Caco-2 (cell line): ENCODE results near the gene GNAQ. TPM values are rescaled to one million over a fixed set of nuclear protein-coding genes. Genes with fewer than 3 reads are reported as not detected.

Source experiments
- BruUV-seq: library from RNA; stranded (reverse); fragments of 400-500 nt; replicated peaks from 2 replicates; lab custom pipeline; 2021; lab: Mats Ljungman, UMichigan
- CTCF ChIA-PET: fragments of 300-600 bp; sonication (Branson Sonifier 250); formaldehyde crosslinking; loops from one replicate; lab custom pipeline; 2022; ENCODE audit warnings: antibody characterized with exemption; lab: Charles Lee
- POLR2A ChIA-PET: fragments of 300-600 bp; sonication (Branson Sonifier 250); formaldehyde crosslinking; loops from one replicate; lab custom pipeline; 2022; ENCODE audit warnings: antibody characterized with exemption; lab: Charles Lee
- DNase-seq, 2 experiments: peaks; one replicate each; pipeline versions ENCODE4 v3.0.0 to v3.0.0-alpha.2; 2020 to 2022
- H3K27me3 ChIP-seq: replicated peaks from 2 replicates; pipeline ENCODE4 v1.6.0; 2011; ENCODE audit warnings: low read length; ENCODE audit not compliant: control insufficient read depth, insufficient read depth
- H3K36me3 ChIP-seq: 2 replicates; pipeline ENCODE4 v1.5.1; 2011; ENCODE audit warnings: low read length; ENCODE audit not compliant: control insufficient read depth, insufficient read depth
- H3K4me1 ChIP-seq: fragments of 250-450 bp; sonication (Bioruptor Pico); 2 replicates; pipeline ENCODE4 v1.5.1; 2020; ENCODE audit warnings: mild to moderate bottlenecking
- H3K4me3 ChIP-seq: 2 replicates; pipeline ENCODE4 v1.5.1; 2011; ENCODE audit warnings: low read depth, mild to moderate bottlenecking, control low read depth, low read length
- H3K9me3 ChIP-seq: fragments of 250-450 bp; sonication (Bioruptor Pico); 2 replicates; pipeline ENCODE4 v1.5.1; 2020; ENCODE audit warnings: mild to moderate bottlenecking, moderate library complexity
- H3K27ac Mint-ChIP-seq: one replicate; pipeline ENCODE4 v1.8.0; 2022; ENCODE audit warnings: mixed read lengths; ENCODE audit not compliant: unreplicated experiment
- H3K27me3 Mint-ChIP-seq: one replicate; pipeline ENCODE4 v1.8.0; 2022; ENCODE audit warnings: mixed read lengths; ENCODE audit not compliant: insufficient read depth, unreplicated experiment
- H3K36me3 Mint-ChIP-seq: one replicate; pipeline ENCODE4 v1.8.0; 2022; ENCODE audit warnings: mild to moderate bottlenecking, mixed read lengths; ENCODE audit not compliant: insufficient read depth, unreplicated experiment
- H3K4me1 Mint-ChIP-seq: one replicate; pipeline ENCODE4 v1.8.0; 2022; ENCODE audit warnings: low read depth, mixed read lengths; ENCODE audit not compliant: unreplicated experiment
- H3K4me3 Mint-ChIP-seq: one replicate; pipeline ENCODE4 v1.8.0; 2022; ENCODE audit warnings: mild to moderate bottlenecking, moderate library complexity, mixed read lengths; ENCODE audit not compliant: unreplicated experiment
- H3K9me3 Mint-ChIP-seq: one replicate; pipeline ENCODE4 v1.8.0; 2022; ENCODE audit warnings: mixed read lengths; ENCODE audit not compliant: unreplicated experiment
- intact Hi-C: fragments of 100-400 bp; cut with micrococcal nuclease; formaldehyde crosslinking; loops from one replicate; pipeline ENCODE4 v1.10.0; 2022; ENCODE audit not compliant: unreplicated experiment
- total RNA-seq: library from RNA; stranded (reverse); gene quantifications from 2 replicates; pipeline ENCODE4 v1.2.3, GENCODE V29; 2022
- TF ChIP-seq, protein P1 (sequence below), 2 experiments: fragments of 200-600 bp in 1 of 2; IDR thresholded peaks; 1 replicate in 1 of 2; 2 replicates in 1 of 2; pipeline versions ENCODE4 v1.5.1 to v1.8.0; 2011 to 2022; ENCODE audit warnings: antibody characterized with exemption in 1 of 2, control low read depth in 1 of 2, inconsistent platforms in 1 of 2, low read depth in 1 of 2, low read length in 1 of 2, mild to moderate bottlenecking in 1 of 2, moderate library complexity in 1 of 2; ENCODE audit not compliant: insufficient read depth in 1 of 2, severe bottlenecking in 1 of 2, unreplicated experiment in 1 of 2

GNAQ gene
- total RNA-seq, 1 experiment from 2014 or later = 10.1 TPM

GRCh38 chr9:77933976-77934375 lies 97.6 kb downstream of the GNAQ start:
- Histone ChIP-seq H3K9me3 (no peaks in the 10 kb centered on the region), H3K4me1 (no peaks in the 10 kb centered on the region), H3K36me3 (no peaks in the 10 kb centered on the region), H3K27me3 (no peaks in the 10 kb centered on the region), H3K4me3 (no peak overlapping the region)
- no peak overlapping the region for H3K27ac Mint-ChIP-seq
- CTCF ChIA-PET = no interaction called here
- no peaks in the 10 kb centered on the region for H3K27me3 Mint-ChIP-seq
- no peak for DNase-seq
- H3K36me3 Mint-ChIP-seq = no peaks in the 10 kb centered on the region
- POLR2A ChIA-PET = no interaction called here
- intact Hi-C loops = no loop called here
- H3K4me1 Mint-ChIP-seq = peaks cover 5% of the 10 kb centered on the region
- H3K4me3 Mint-ChIP-seq = no peak overlapping the region
- BruUV-seq = no TSS peak
- H3K9me3 Mint-ChIP-seq = no peaks in the 10 kb centered on the region
- TF ChIP-seq, protein P1, sequence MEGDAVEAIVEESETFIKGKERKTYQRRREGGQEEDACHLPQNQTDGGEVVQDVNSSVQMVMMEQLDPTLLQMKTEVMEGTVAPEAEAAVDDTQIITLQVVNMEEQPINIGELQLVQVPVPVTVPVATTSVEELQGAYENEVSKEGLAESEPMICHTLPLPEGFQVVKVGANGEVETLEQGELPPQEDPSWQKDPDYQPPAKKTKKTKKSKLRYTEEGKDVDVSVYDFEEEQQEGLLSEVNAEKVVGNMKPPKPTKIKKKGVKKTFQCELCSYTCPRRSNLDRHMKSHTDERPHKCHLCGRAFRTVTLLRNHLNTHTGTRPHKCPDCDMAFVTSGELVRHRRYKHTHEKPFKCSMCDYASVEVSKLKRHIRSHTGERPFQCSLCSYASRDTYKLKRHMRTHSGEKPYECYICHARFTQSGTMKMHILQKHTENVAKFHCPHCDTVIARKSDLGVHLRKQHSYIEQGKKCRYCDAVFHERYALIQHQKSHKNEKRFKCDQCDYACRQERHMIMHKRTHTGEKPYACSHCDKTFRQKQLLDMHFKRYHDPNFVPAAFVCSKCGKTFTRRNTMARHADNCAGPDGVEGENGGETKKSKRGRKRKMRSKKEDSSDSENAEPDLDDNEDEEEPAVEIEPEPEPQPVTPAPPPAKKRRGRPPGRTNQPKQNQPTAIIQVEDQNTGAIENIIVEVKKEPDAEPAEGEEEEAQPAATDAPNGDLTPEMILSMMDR (IDR thresholded peaks at IDR 0.05; ENCODE audit: insufficient read depth in 1 of 2, low read depth in 1 of 2, low read length in 1 of 2, severe bottlenecking in 1 of 2, unreplicated experiment in 1 of 2) = no peak

- DNase-seq = no peak
- no peaks in the 10 kb centered on the region for H3K27me3 Mint-ChIP-seq
- ChIA-PET POLR2A (no interaction called here), CTCF (no interaction called here)
- H3K27ac Mint-ChIP-seq = no peak overlapping the region
- no peaks in the 10 kb centered on the region for H3K9me3 ChIP-seq
- H3K36me3 ChIP-seq = no peaks in the 10 kb centered on the region
- H3K4me1 Mint-ChIP-seq = peaks cover 5% of the 10 kb centered on the region
- intact Hi-C loops = no loop called here
- no peaks in the 10 kb centered on the region for H3K36me3 Mint-ChIP-seq
- TF ChIP-seq, protein P1 (IDR thresholded peaks at IDR 0.05; ENCODE audit: insufficient read depth in 1 of 2, low read depth in 1 of 2, low read length in 1 of 2, severe bottlenecking in 1 of 2, unreplicated experiment in 1 of 2) = no peak
- H3K9me3 Mint-ChIP-seq = no peaks in the 10 kb centered on the region
- H3K4me1 ChIP-seq = no peaks in the 10 kb centered on the region
- H3K4me3 ChIP-seq = no peak overlapping the region
- no TSS peak for BruUV-seq
- H3K4me3 Mint-ChIP-seq = no peak overlapping the region
- no peaks in the 10 kb centered on the region for H3K27me3 ChIP-seq
Observed at GRCh38 chr9:77933019-77933418, 98.6 kb downstream of the GNAQ start.

DNA sequence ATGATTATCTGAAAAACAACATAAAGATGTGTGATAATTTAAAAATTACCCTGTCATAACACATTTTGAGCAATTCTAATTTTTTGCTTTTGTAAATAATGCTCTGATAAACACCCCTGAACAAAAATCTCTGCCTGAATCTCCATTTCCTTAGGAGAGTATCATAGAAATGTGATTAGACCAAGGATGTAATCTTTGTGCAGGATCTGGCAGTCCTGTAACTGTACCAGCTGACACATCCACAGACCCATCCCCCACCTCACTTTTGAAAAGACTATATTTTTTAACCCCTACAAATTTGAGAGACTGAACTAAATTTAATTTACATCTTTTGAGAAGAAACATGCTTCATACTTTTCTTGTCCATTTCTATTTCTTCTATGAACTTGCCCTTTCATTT lies 101.7 kb downstream of the GNAQ start:
- H3K4me3 Mint-ChIP-seq = no peak overlapping the region
- TF ChIP-seq, protein P1 (IDR thresholded peaks at IDR 0.05; ENCODE audit: insufficient read depth in 1 of 2, low read depth in 1 of 2, low read length in 1 of 2, severe bottlenecking in 1 of 2, unreplicated experiment in 1 of 2) = no peak
- no peaks in the 10 kb centered on the region for H3K27me3 Mint-ChIP-seq
- intact Hi-C loops = no loop called here
- no TSS peak for BruUV-seq
- Histone ChIP-seq H3K27me3 (no peaks in the 10 kb centered on the region), H3K4me3 (no peak overlapping the region), H3K36me3 (no peaks in the 10 kb centered on the region), H3K9me3 (no peaks in the 10 kb centered on the region), H3K4me1 (no peaks in the 10 kb centered on the region)
- POLR2A ChIA-PET = no interaction called here
- no peaks in the 10 kb centered on the region for H3K36me3 Mint-ChIP-seq
- no peak overlapping the region for H3K27ac Mint-ChIP-seq
- CTCF ChIA-PET = no interaction called here
- H3K4me1 Mint-ChIP-seq = peaks cover 5% of the 10 kb centered on the region
- no peak for DNase-seq
- no peaks in the 10 kb centered on the region for H3K9me3 Mint-ChIP-seq
